A549 (cell line): ENCODE results near the gene C5orf63. TPM values are rescaled to one million over a fixed set of nuclear protein-coding genes. Genes with fewer than 3 reads are reported as not detected.
A peak's percentile ranks its signal among the peaks of the same experiment; 100 is the strongest.

ENCODE experiments used
- ATAC-seq, 2 experiments: fragments of 200-7000 bp in 1 of 2; fragments of >200 bp in 1 of 2; cut with Nextera tagmentation in 1 of 2; cut with Tn5 transposase in 1 of 2; 3 replicates each; pipeline versions ENCODE4 v1.8.0 to v1.9.1; 2018 to 2020; ENCODE audit warnings: mild to moderate bottlenecking in 1 of 2, moderate library complexity in 1 of 2
- CTCF ChIA-PET: fragments of 300-600 bp; sonication (Branson Sonifier 250); formaldehyde crosslinking; extraction: SDS; loops from one replicate; lab custom pipeline; 2021; ENCODE audit warnings: antibody characterized with exemption, inconsistent platforms; lab: Yijun Ruan, JAX
- POLR2A ChIA-PET: fragments of 350-600 bp; formaldehyde crosslinking; extraction: SDS; loops from one replicate; lab custom pipeline; 2021; ENCODE audit warnings: antibody characterized with exemption, inconsistent platforms; lab: Yijun Ruan, JAX
- DNase-seq, 2 experiments: peaks; one replicate each; pipeline versions ENCODE4 v3.0.0 to v3.0.0-alpha.2; 2011 to 2016; ENCODE audit warnings: low read depth in 1 of 2, low spot score in 1 of 2
- FAIRE-seq: peaks from 2 replicates; lab custom pipeline; 2011; peaks lifted over from hg19 to GRCh38; lab: Jason Lieb, UNC
- H3K27ac ChIP-seq, 2 experiments: fragments of >200 bp; sonication (Bioruptor Twin); formaldehyde crosslinking; 3 replicates each; pipeline ENCODE4 v1.5.1; 2016 to 2017
- H3K4me1 ChIP-seq: fragments of >200 bp; sonication (Bioruptor Twin); formaldehyde crosslinking; 3 replicates; pipeline ENCODE4 v1.6.1; 2016
- H3K4me2 ChIP-seq: fragments of >200 bp; sonication (Bioruptor Twin); formaldehyde crosslinking; 3 replicates; pipeline ENCODE4 v1.6.1; 2016
- H3K4me3 ChIP-seq: fragments of >200 bp; sonication (Bioruptor Twin); formaldehyde crosslinking; 3 replicates; pipeline ENCODE4 v1.5.1; 2016
- H3K9me3 ChIP-seq: fragments of >200 bp; sonication (Bioruptor Twin); formaldehyde crosslinking; 3 replicates; pipeline ENCODE4 v1.6.1; 2016
- ATOH8 ChIP-seq: fragments of 250-450 bp; sonication (Bioruptor Pico); IDR thresholded peaks from 2 replicates; pipeline ENCODE4 v1.5.0; 2020; ENCODE audit warnings: low read depth, mild to moderate bottlenecking, moderate library complexity
- CHD4 ChIP-seq: fragments of 200-600 bp; sonication (generic); IDR thresholded peaks from 2 replicates; pipeline ENCODE4 v1.6.1; 2016; ENCODE audit warnings: antibody characterized with exemption, mild to moderate bottlenecking, borderline replicate concordance
- E2F6 ChIP-seq: IDR thresholded peaks from 2 replicates; pipeline ENCODE4 v1.6.1; 2012; ENCODE audit warnings: low read depth, borderline replicate concordance
- EHF ChIP-seq: fragments of 250-450 bp; sonication (Bioruptor Pico); IDR thresholded peaks from 2 replicates; pipeline ENCODE4 v1.5.0; 2020; ENCODE audit warnings: mild to moderate bottlenecking
- EHMT2 ChIP-seq: fragments of 200-600 bp; sonication (generic); IDR thresholded peaks from 2 replicates; pipeline ENCODE4 v1.6.1; 2016; ENCODE audit warnings: antibody characterized with exemption, low read depth, mild to moderate bottlenecking, moderate library complexity
- FOSL2 ChIP-seq, 2 experiments: fragments of 450-650 bp in 1 of 2; fragments of >200 bp in 1 of 2; sonication (Bioruptor Twin) in 1 of 2; formaldehyde crosslinking; IDR thresholded peaks; 2 replicates each; pipeline versions ENCODE4 v1.5.0 to v1.6.1; 2016 to 2020; ENCODE audit warnings: mild to moderate bottlenecking in 1 of 2, moderate library complexity in 1 of 2
- JUNB ChIP-seq: fragments of >200 bp; sonication (Bioruptor Twin); formaldehyde crosslinking; IDR thresholded peaks from 2 replicates; pipeline ENCODE4 v1.6.1; 2016
- KDM1A ChIP-seq: fragments of 200-600 bp; sonication (generic); IDR thresholded peaks from 2 replicates; pipeline ENCODE4 v1.6.1; 2016; ENCODE audit warnings: low read depth, mild to moderate bottlenecking
- MAFK ChIP-seq: fragments of 450-650 bp; IDR thresholded peaks from 2 replicates; pipeline ENCODE4 v1.6.1; 2014; ENCODE audit not compliant: partially characterized antibody
- MAZ ChIP-seq: fragments of 150-350 bp; IDR thresholded peaks from 2 replicates; pipeline ENCODE4 v1.6.1; 2014; ENCODE audit warnings: antibody characterized with exemption, low read depth, low read length, borderline replicate concordance
- PBX3 ChIP-seq: IDR thresholded peaks from 2 replicates; pipeline ENCODE4 v1.6.1; 2012
- RARB ChIP-seq: fragments of 250-450 bp; sonication (Bioruptor Pico); IDR thresholded peaks from 2 replicates; pipeline ENCODE4 v1.8.0; 2021; ENCODE audit warnings: mild to moderate bottlenecking, moderate library complexity
- RCOR1 ChIP-seq: fragments of 150-350 bp; IDR thresholded peaks from 2 replicates; pipeline ENCODE4 v1.6.1; 2014; ENCODE audit warnings: antibody characterized with exemption, low read length, low read depth
- RNF2 ChIP-seq: fragments of 200-600 bp; sonication (generic); IDR thresholded peaks from 2 replicates; pipeline ENCODE4 v1.6.1; 2016; ENCODE audit warnings: low read depth, mild to moderate bottlenecking, antibody characterized with exemption, moderate library complexity, borderline replicate concordance
- SREBF2 ChIP-seq: fragments of 450-650 bp; IDR thresholded peaks from 2 replicates; pipeline ENCODE4 v1.6.1; 2014; ENCODE audit warnings: mild to moderate bottlenecking, moderate library complexity
- TFCP2L1 ChIP-seq: fragments of 250-450 bp; sonication (Bioruptor Pico); IDR thresholded peaks from 2 replicates; pipeline ENCODE4 v1.5.0; 2021; ENCODE audit warnings: mild to moderate bottlenecking
- ZFP36 ChIP-seq: fragments of 450-650 bp; IDR thresholded peaks from 2 replicates; pipeline ENCODE4 v1.6.1; 2014; ENCODE audit warnings: borderline replicate concordance; ENCODE audit not compliant: partially characterized antibody
- ZNF302 ChIP-seq: fragments of 250-450 bp; sonication (Bioruptor Pico); IDR thresholded peaks from 2 replicates; pipeline ENCODE4 v1.9.0; 2021; ENCODE audit warnings: inconsistent platforms, mild to moderate bottlenecking, moderate library complexity
- ZSCAN20 ChIP-seq: fragments of 250-450 bp; sonication (Bioruptor Pico); IDR thresholded peaks from 2 replicates; pipeline ENCODE4 v1.8.0; 2022; ENCODE audit warnings: mild to moderate bottlenecking, moderate library complexity
- WGBS: methylation state at CpG from one replicate; pipeline ENCODE4 v1.1.6; 2017; ENCODE audit errors: missing lambda C conversion rate; 5-methylcytosine and 5-hydroxymethylcytosine counted together
- polyA plus RNA-seq, 4 experiments: library from polyadenylated mRNA; depleted of rRNA in 3 of 4; stranded (reverse); fragments of >200 nt; fragmentation: RNase III in 1 of 4; extraction: RNeasy Plus Mini Kit Qiagen cat#74134 plus additional on column Dnase treatment in 1 of 4; gene quantifications; 2 replicates in 3 of 4; 3 replicates in 1 of 4; pipeline ENCODE4 v1.2.3, GENCODE V29; 2011 to 2017

Gene C5orf63
- polyA plus RNA-seq, 2 of the 4 experiments (the other 2 are of a cell fraction) = 4.1 to 10.9 TPM

GRCh38 chr5:127070243-127070642 is 3.1 kb downstream of the C5orf63 start (continued):
- TF ChIP-seq EHF (CRISPR knock-in tag) = no peak

GRCh38 chr5:127068493-127069214 is 4.6 kb downstream of the C5orf63 start:
- FAIRE-seq = peak; percentile 7
- DNase-seq = no peak
- Histone ChIP-seq H3K4me1 (no peaks in the 10 kb centered on the region), H3K4me2 (no peak overlapping the region), H3K9me3 (no peaks in the 10 kb centered on the region), H3K27ac (no peak overlapping the region), H3K4me3 (no peak overlapping the region)
- no peak for ATAC-seq
- TF ChIP-seq MAFK (peak; percentile 20), RCOR1 (no peak)
- CTCF ChIA-PET = interaction anchor here (0.6 kb wide), 1 partner anchor 265 kb away, joined by 3 read pairs; no protein-coding TSS in a partner anchor
- POLR2A ChIA-PET = no interaction called here
- 65% methylated on average over 2 of the region's 2 CpGs for WGBS

GRCh38 chr5:127066721-127067120 is 6.6 kb downstream of the C5orf63 start:
- ATAC-seq (no peak), DNase-seq (no peak), FAIRE-seq (no peak)
- Histone ChIP-seq H3K4me2 (no peak overlapping the region), H3K4me3 (no peak overlapping the region), H3K4me1 (no peaks in the 10 kb centered on the region), H3K9me3 (no peaks in the 10 kb centered on the region)
- ChIA-PET CTCF (interaction anchor here (1.1 kb wide), 1 partner anchor 9 kb away, joined by 3 read pairs; no protein-coding TSS in a partner anchor), POLR2A (no interaction called here)
- no peak for TF ChIP-seq KDM1A
- TF ChIP-seq TFCP2L1 = no peak
- TF ChIP-seq ZSCAN20 = no peak
- TF ChIP-seq SREBF2 = no peak
- TF ChIP-seq, all 56 proteins: peak for 0
- no peak overlapping the region for H3K27ac ChIP-seq

GRCh38 chr5:127064253-127064840 is 9.0 kb downstream of the C5orf63 start:
- Histone ChIP-seq H3K4me2 (no peak overlapping the region), H3K4me1 (no peaks in the 10 kb centered on the region)
- FAIRE-seq = no peak
- ATAC-seq = no peak
- CTCF ChIA-PET = interaction anchor here (0.9 kb wide), 1 partner anchor 112 kb away, joined by 3 read pairs; no protein-coding TSS in a partner anchor
- TF ChIP-seq MAZ (no peak), JUNB (no peak), ZNF302 (CRISPR knock-in tag) (no peak), SREBF2 (no peak), CHD4 (no peak), ATOH8 (CRISPR knock-in tag) (no peak), ZFP36 (no peak), RNF2 (no peak), PBX3 (no peak), RARB (CRISPR knock-in tag) (no peak), E2F6 (no peak), EHMT2 (no peak), FOSL2 (IDR thresholded peaks at IDR 0.05) (no peak), FOSL2 (CRISPR knock-in tag; IDR thresholded peaks at IDR 0.05) (no peak)
- TF ChIP-seq, all 56 proteins: peak for 0
- Histone ChIP-seq H3K9me3 (no peaks in the 10 kb centered on the region), H3K27ac (no peak overlapping the region), H3K4me3 (no peak overlapping the region)
- WGBS = 63% methylated on average over 4 of the region's 4 CpGs
- DNase-seq = no peak
- POLR2A ChIA-PET = no interaction called here
